CD14-positive monocyte (primary cell): ENCODE measurements around the gene PDLIM5. TPM values are rescaled to one million over a fixed set of nuclear protein-coding genes. Genes with fewer than 3 reads are reported as not detected.

ENCODE experiments used
- DNase-seq, 3 donors: peaks; one replicate each; pipeline ENCODE4 v3.0.0-alpha.2; 2011 to 2022
- H2AFZ ChIP-seq: 2 replicates; pipeline ENCODE4 v1.6.0; 2012; ENCODE audit warnings: mild to moderate bottlenecking, low read depth, low read length, inconsistent platforms; ENCODE audit not compliant: insufficient read depth, poor library complexity, severe bottlenecking
- H3K27ac ChIP-seq, 2 donors: 1 replicate in 1 of 2; 2 replicates in 1 of 2; pipeline ENCODE4 v1.5.1; 2012 to 2013; ENCODE audit warnings: low read length in 2 of 2, control low read depth in 1 of 2, inconsistent platforms in 1 of 2, low read depth in 1 of 2, mild to moderate bottlenecking in 1 of 2
- H3K27me3 ChIP-seq, 2 donors: one replicate each; pipeline versions ENCODE4 v1.6.0 to v1.6.1; 2011 to 2013; ENCODE audit warnings: low read length in 2 of 2; ENCODE audit not compliant: control insufficient read depth in 2 of 2, insufficient read depth in 2 of 2
- H3K36me3 ChIP-seq, 2 donors: replicated peaks in 1 of 2; 1 replicate in 1 of 2; 2 replicates in 1 of 2; pipeline versions ENCODE4 v1.5.1 to v1.6.1; 2012 to 2013; ENCODE audit warnings: low read length in 2 of 2, control low read depth in 1 of 2, inconsistent platforms in 1 of 2, mild to moderate bottlenecking in 1 of 2; ENCODE audit not compliant: insufficient read depth in 2 of 2, control insufficient read depth in 1 of 2
- H3K4me1 ChIP-seq, 2 donors: 1 replicate in 1 of 2; 2 replicates in 1 of 2; pipeline versions ENCODE4 v1.5.1 to v1.6.1; 2012 to 2013; ENCODE audit warnings: low read length in 2 of 2, control low read depth in 1 of 2, inconsistent platforms in 1 of 2, mild to moderate bottlenecking in 1 of 2, moderate library complexity in 1 of 2; ENCODE audit not compliant: insufficient read depth in 2 of 2, control insufficient read depth in 1 of 2
- H3K4me2 ChIP-seq: replicated peaks from 2 replicates; pipeline ENCODE3; 2012; ENCODE audit warnings: low read length, moderate library complexity, mild to moderate bottlenecking; ENCODE audit not compliant: poor library complexity, severe bottlenecking; ENCODE audit errors: extremely low read depth
- H3K4me3 ChIP-seq, 3 experiments: fragments of 200-600 bp in 1 of 3; sonication (generic) in 1 of 3; replicated peaks in 1 of 3; 1 replicate in 2 of 3; 2 replicates in 1 of 3; pipeline ENCODE4 v1.5.1; 2011 to 2013; ENCODE audit warnings: low read length in 3 of 3, mild to moderate bottlenecking in 3 of 3, control low read depth in 2 of 3, low read depth in 2 of 3, inconsistent platforms in 1 of 3, moderate library complexity in 1 of 3
- H3K79me2 ChIP-seq: 2 replicates; pipeline ENCODE4 v1.6.0; 2012; ENCODE audit warnings: mild to moderate bottlenecking, control low read depth, inconsistent platforms, low read length, moderate library complexity; ENCODE audit not compliant: insufficient read depth
- H3K9ac ChIP-seq: 2 replicates; pipeline ENCODE4 v1.6.0; 2017; ENCODE audit warnings: low read length, mild to moderate bottlenecking; ENCODE audit not compliant: insufficient read depth, poor library complexity, severe bottlenecking
- H3K9me3 ChIP-seq, 2 donors: replicated peaks in 1 of 2; 1 replicate in 1 of 2; 2 replicates in 1 of 2; pipeline versions ENCODE4 v1.5.1 to v1.6.1; 2012 to 2013; ENCODE audit warnings: low read length in 2 of 2, control low read depth in 1 of 2; ENCODE audit not compliant: control insufficient read depth in 1 of 2, insufficient read depth in 1 of 2
- H4K20me1 ChIP-seq: 2 replicates; pipeline ENCODE4 v1.6.0; 2012; ENCODE audit warnings: mild to moderate bottlenecking, low read length, control low read depth, moderate library complexity; ENCODE audit not compliant: insufficient read depth
- H3K27ac Mint-ChIP-seq, 7 donors: one replicate each; pipeline ENCODE4 v1.8.0; 2020; ENCODE audit warnings: mild to moderate bottlenecking in 7 of 7, mixed read lengths in 7 of 7, moderate library complexity in 6 of 7, inconsistent platforms in 2 of 7
- H3K27me3 Mint-ChIP-seq, 3 donors: one replicate each; pipeline ENCODE4 v1.8.0; 2021 to 2022; ENCODE audit warnings: low read depth in 3 of 3, mild to moderate bottlenecking in 3 of 3, mixed read lengths in 3 of 3, moderate library complexity in 3 of 3, inconsistent platforms in 1 of 3
- H3K36me3 Mint-ChIP-seq, 2 donors: one replicate each; pipeline ENCODE4 v1.8.0; 2020; ENCODE audit warnings: mixed read lengths in 2 of 2, inconsistent platforms in 1 of 2, mild to moderate bottlenecking in 1 of 2
- H3K4me1 Mint-ChIP-seq: one replicate; pipeline ENCODE4 v1.8.0; 2020; ENCODE audit warnings: mild to moderate bottlenecking, mixed read lengths
- H3K4me3 Mint-ChIP-seq, 2 donors: one replicate each; pipeline ENCODE4 v1.8.0; 2020; ENCODE audit warnings: mild to moderate bottlenecking in 2 of 2, mixed read lengths in 2 of 2, moderate library complexity in 1 of 2
- H3K9me3 Mint-ChIP-seq, 7 donors: one replicate each; pipeline ENCODE4 v1.8.0; 2020 to 2022; ENCODE audit warnings: mixed read lengths in 7 of 7, mild to moderate bottlenecking in 6 of 7, moderate library complexity in 6 of 7, inconsistent platforms in 2 of 7
- CTCF ChIP-seq: fragments of 200-600 bp; IDR thresholded peaks from one replicate; pipeline ENCODE4 v1.8.0; 2022; ENCODE audit warnings: antibody characterized with exemption, mild to moderate bottlenecking
- WGBS: methylation state at CpG from one replicate; pipeline ENCODE4 v1.1.5; 2013; ENCODE audit warnings: missing lambda C conversion rate; ENCODE audit not compliant: insufficient coverage; 5-methylcytosine and 5-hydroxymethylcytosine counted together
- intact Hi-C, 2 donors: fragments of 100-400 bp; cut with micrococcal nuclease; formaldehyde crosslinking; loops; one replicate each; pipeline versions ENCODE4 v1.15.0 to v1.15.1; 2023
- polyA plus RNA-seq, 3 donors: library from polyadenylated mRNA; depleted of rRNA in 1 of 3; unstranded in 2 of 3; stranded (reverse) in 1 of 3; fragments of 300-500 nt in 2 of 3; fragments of >200 nt in 1 of 3; fragmentation: Illumina TruSeq in 2 of 3; gene quantifications; 1 replicate in 2 of 3; 2 replicates in 1 of 3; pipeline ENCODE4 v1.2.3, GENCODE V29; 2012 to 2021

Gene PDLIM5
- polyA plus RNA-seq, 3 donors, result 75.3 to 105 (median 80.9) TPM

GRCh38 chr4:94603170-94603747, 151.5 kb downstream of the PDLIM5 start:
- DNase-seq, result no peak
- WGBS, result 98% methylated on average over 8 of the region's 10 CpGs

GRCh38 chr4:94605241-94605805, 153.6 kb downstream of the PDLIM5 start:
- Histone ChIP-seq H3K27me3 (no peaks in the 10 kb centered on the region), H3K4me3 (no peak overlapping the region), H3K27ac (no peak overlapping the region), H2AFZ (no peak overlapping the region), H3K4me2 (no peak overlapping the region), H3K79me2 (no peaks in the 10 kb centered on the region), H3K9ac (no peak overlapping the region), H3K4me1 (no peaks in the 10 kb centered on the region), H4K20me1 (no peaks in the 10 kb centered on the region), H3K36me3 (no peaks in the 10 kb centered on the region), H3K9me3 (no peaks in the 10 kb centered on the region)
- no peaks in the 10 kb centered on the region for H3K9me3 Mint-ChIP-seq
- intact Hi-C loops, result no loop called here
- H3K4me3 Mint-ChIP-seq, result no peak overlapping the region
- WGBS, result no CpG with 5 or more reads among the region's 3 CpGs
- no peak overlapping the region for H3K27ac Mint-ChIP-seq
- peaks cover 0 to 2% (median 0%) of the 10 kb centered on the region in 3 donors for H3K27me3 Mint-ChIP-seq
- TF ChIP-seq CTCF, result no peak
- peaks cover 0 to 6% of the 10 kb centered on the region in 2 donors for H3K36me3 Mint-ChIP-seq
- no peaks in the 10 kb centered on the region for H3K4me1 Mint-ChIP-seq
- no peak for DNase-seq

More at GRCh38 chr4:94603170-94603747, 151.5 kb downstream of the PDLIM5 start:
- H3K9ac ChIP-seq, result no peak overlapping the region
- intact Hi-C loops, result no loop called here
- no peaks in the 10 kb centered on the region for H3K27me3 ChIP-seq
- H2AFZ ChIP-seq, result no peak overlapping the region
- Mint-ChIP-seq H3K36me3 (peaks cover 0 to 3% of the 10 kb centered on the region in 2 donors), H3K27ac (no peak overlapping the region), H3K9me3 (no peaks in the 10 kb centered on the region), H3K4me1 (no peaks in the 10 kb centered on the region), H3K4me3 (no peak overlapping the region), H3K27me3 (no peaks in the 10 kb centered on the region)
- no peaks in the 10 kb centered on the region for H3K4me1 ChIP-seq
- no peak overlapping the region for H3K4me3 ChIP-seq
- no peak for TF ChIP-seq CTCF
- H3K79me2 ChIP-seq, result no peaks in the 10 kb centered on the region
- no peaks in the 10 kb centered on the region for H3K36me3 ChIP-seq
- H4K20me1 ChIP-seq, result no peaks in the 10 kb centered on the region
- no peak overlapping the region for H3K27ac ChIP-seq
- no peaks in the 10 kb centered on the region for H3K9me3 ChIP-seq
- H3K4me2 ChIP-seq, result no peak overlapping the region
